ENCODE results near the gene CHAF1A.
A peak's percentile ranks its signal among the peaks of the same experiment; 100 is the strongest.

The CHAF1A gene

DNA sequence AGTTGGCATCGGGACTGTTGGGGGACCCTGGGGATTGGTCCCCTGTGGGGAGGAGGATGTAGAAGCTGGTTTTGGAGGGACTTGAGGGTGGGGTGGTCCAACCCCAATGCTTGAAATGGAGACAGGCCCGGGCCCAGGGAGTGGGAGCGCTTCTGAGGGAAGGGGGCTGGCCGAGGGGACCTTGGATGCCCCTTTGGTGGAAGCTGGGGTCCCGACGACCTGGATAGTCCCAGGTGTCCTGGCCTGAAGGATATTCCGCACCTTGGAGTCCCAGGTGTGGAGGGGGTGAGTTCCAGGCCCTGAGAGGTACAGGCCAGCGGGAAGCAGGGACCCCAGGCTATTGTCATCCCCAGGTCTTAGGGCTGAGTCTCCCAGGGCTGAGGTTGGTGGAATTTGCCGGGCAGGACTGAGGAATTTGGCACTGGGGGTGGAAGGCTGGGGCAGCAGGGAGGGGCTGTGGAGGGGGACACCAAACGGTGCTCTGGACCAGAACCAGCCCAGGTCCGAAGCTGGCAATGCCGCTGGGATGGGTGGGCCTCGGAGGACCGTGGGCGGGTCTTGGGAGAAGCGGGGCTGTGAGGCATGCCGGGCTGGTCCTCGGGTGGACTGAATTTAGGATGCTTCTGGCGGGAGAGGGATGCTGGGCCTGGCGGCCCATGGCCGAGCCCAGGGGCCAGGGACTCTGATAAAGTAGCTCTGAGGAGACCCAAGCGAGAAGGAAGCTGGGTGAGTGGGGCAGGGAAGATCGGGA is 71.5 kb downstream of the CHAF1A start:
- FAIRE-seq (peak; percentile 43), DNase-seq (ENCODE audit: insufficient read length, low spot score) (no peak)
- TF ChIP-seq TAF1 (IDR thresholded peaks at IDR 0.05; ENCODE audit: low read depth, low read length) (no peak), POLR2AphosphoS5 (IDR thresholded peaks at IDR 0.05; ENCODE audit: low read depth, low read length) (no peak), POU2F2 (IDR thresholded peaks at IDR 0.05; ENCODE audit: low read depth, low read length) (no peak), SPI1 (IDR thresholded peaks at IDR 0.05; ENCODE audit: low read depth, low read length) (no peak), PAX5 (IDR thresholded peaks at IDR 0.05; ENCODE audit: insufficient read depth, low read length, severe bottlenecking) (no peak), POLR2A (IDR thresholded peaks at IDR 0.05; ENCODE audit: low read depth, low read length) (no peak)

DNA sequence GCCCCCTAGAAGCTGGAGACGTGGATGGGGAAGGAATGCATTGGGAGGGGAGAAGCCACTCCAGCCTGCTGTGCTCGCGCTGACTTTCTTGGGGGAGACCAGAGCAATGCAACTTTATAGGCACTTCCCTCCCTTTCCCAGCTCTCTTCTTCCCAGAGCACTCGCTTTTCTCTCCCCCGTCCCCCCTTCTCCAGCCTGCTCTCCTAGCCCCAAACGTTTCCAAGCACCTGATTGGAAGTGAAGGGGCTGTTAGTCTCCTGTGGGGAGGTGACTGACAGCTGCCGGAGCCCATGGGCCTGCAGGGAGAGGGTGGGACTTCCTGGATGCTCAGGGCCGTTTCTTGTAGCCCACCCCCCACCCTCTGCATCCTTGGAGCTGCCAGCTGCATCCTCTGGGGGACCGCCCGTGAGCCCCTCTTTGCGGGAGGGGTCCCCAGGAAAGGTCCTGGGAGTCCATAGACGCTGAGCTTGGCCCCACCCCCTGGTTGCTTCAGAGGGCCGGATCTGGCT is 72.1 kb downstream of the CHAF1A start:
- DNase-seq (ENCODE audit: insufficient read length, low spot score) = peak; percentile 85
- no peak for TF ChIP-seq POLR2A (IDR thresholded peaks at IDR 0.05; ENCODE audit: low read depth, low read length)
- no peak for TF ChIP-seq SPI1 (IDR thresholded peaks at IDR 0.05; ENCODE audit: low read depth, low read length)
- TF ChIP-seq PAX5 (IDR thresholded peaks at IDR 0.05; ENCODE audit: insufficient read depth, low read length, severe bottlenecking) = no peak
- no peak for TF ChIP-seq POLR2AphosphoS5 (IDR thresholded peaks at IDR 0.05; ENCODE audit: low read depth, low read length)
- peak; percentile 94 for FAIRE-seq

DNA sequence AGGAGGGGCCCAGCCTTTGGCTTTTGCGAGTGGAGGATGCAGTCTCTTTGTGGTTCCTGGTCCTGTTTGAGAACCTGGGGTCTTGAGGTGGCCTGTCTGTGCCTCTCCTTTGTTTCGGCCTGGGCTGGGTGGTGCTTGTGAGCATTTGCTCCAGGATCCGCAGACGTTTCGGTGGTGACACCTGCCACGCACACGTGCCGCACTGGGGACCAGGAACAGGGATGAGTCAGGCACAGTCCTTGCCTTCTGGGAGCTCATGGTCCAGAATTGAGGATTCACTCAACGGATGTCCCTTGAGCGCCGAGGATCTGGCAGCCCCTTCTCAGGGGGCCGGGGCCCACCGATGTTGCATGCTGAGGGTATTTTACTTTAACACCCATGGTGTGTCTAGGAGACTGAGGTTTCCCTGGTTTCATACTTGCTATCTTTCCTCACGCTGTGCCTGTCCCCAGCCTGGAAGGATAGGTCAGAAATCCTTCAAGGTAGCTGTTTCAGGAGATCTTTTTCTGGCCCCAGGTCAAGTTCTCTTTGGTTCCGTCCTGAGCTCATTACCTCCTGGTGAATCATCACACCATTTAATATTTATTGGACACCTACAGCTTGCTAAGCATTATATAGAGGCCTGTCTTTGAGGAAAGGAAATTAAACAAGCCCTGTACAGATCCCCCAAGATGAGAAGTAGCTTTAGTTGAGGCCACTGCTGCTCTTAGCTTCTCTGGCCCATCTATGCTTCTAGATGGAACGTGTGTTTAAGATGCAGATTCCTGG is 74.8 kb downstream of the CHAF1A start:
- no peak for TF ChIP-seq SPI1 (IDR thresholded peaks at IDR 0.05; ENCODE audit: low read depth, low read length)
- no peak for TF ChIP-seq TAF1 (IDR thresholded peaks at IDR 0.05; ENCODE audit: low read depth, low read length)
- no peak for TF ChIP-seq POLR2A (IDR thresholded peaks at IDR 0.05; ENCODE audit: low read depth, low read length)
- no peak for TF ChIP-seq POLR2AphosphoS5 (IDR thresholded peaks at IDR 0.05; ENCODE audit: low read depth, low read length)
- no peak for TF ChIP-seq POU2F2 (IDR thresholded peaks at IDR 0.05; ENCODE audit: low read depth, low read length)
- TF ChIP-seq PAX5 (IDR thresholded peaks at IDR 0.05; ENCODE audit: insufficient read depth, low read length, severe bottlenecking) = no peak
- DNase-seq (ENCODE audit: insufficient read length, low spot score) (no peak), FAIRE-seq (no peak)

DNA sequence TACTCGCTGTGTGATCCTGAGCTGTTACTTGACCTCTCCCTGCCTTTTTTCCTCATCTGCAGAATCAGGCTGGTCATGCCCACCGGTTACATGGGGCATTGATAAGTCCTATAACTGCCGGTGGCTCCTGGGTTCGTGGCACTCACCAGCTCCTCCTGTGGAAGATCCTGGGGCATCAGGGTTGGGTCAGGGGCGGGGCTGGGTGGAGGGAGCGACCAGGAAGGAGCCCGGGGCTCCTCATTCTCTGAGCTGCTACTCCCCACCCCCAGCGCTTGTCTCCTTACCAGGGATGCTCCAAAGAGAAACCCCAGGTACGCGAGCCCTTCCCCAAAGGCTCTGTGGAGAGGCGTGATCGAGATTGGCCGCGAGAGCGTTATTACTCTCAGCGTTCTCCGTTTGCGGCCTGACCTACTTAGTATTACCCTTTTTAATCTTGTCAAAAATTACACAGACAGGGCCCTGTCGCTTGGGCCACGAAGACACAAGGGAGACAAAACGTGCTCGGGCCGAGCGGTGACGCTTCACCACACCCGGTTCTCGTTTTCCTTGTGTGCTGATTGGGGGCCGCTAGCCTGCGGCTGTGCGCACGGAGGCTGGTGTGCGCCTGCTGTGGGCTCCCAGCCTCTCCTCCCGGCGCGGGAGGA is 80.4 kb downstream of the CHAF1A start:
- DNase-seq (ENCODE audit: insufficient read length, low spot score) (no peak), FAIRE-seq (no peak)
- TF ChIP-seq POU2F2 (IDR thresholded peaks at IDR 0.05; ENCODE audit: low read depth, low read length) (no peak), PAX5 (IDR thresholded peaks at IDR 0.05; ENCODE audit: insufficient read depth, low read length, severe bottlenecking) (no peak), POLR2A (IDR thresholded peaks at IDR 0.05; ENCODE audit: low read depth, low read length) (no peak), SPI1 (IDR thresholded peaks at IDR 0.05; ENCODE audit: low read depth, low read length) (no peak), POLR2AphosphoS5 (IDR thresholded peaks at IDR 0.05; ENCODE audit: low read depth, low read length) (no peak), TAF1 (IDR thresholded peaks at IDR 0.05; ENCODE audit: low read depth, low read length) (no peak)

DNA sequence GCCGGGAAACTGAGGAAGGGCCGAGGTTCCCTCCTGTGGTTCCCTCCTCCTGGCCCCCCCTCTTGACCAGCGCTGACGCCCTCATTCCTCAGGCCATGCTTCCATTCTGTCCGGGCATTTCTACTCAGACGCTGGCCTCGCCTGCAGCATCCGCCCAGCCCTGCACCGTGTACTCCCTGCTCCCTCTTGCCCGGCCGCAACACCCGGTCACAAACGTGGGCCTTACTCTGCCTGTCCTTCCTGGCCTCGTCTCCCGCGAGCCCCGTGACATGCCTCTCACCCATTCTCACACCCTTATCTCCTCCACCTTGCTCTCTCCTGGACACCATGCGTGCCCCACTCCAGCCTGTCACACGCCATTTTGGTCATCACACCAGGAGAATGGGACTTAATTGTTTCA is 80.9 kb downstream of the CHAF1A start:
- no peak for FAIRE-seq
- no peak for TF ChIP-seq POU2F2 (IDR thresholded peaks at IDR 0.05; ENCODE audit: low read depth, low read length)
- TF ChIP-seq SPI1 (IDR thresholded peaks at IDR 0.05; ENCODE audit: low read depth, low read length) = no peak
- TF ChIP-seq POLR2AphosphoS5 (IDR thresholded peaks at IDR 0.05; ENCODE audit: low read depth, low read length) = no peak
- TF ChIP-seq PAX5 (IDR thresholded peaks at IDR 0.05; ENCODE audit: insufficient read depth, low read length, severe bottlenecking) = no peak
- DNase-seq (ENCODE audit: insufficient read length, low spot score) = no peak

DNA sequence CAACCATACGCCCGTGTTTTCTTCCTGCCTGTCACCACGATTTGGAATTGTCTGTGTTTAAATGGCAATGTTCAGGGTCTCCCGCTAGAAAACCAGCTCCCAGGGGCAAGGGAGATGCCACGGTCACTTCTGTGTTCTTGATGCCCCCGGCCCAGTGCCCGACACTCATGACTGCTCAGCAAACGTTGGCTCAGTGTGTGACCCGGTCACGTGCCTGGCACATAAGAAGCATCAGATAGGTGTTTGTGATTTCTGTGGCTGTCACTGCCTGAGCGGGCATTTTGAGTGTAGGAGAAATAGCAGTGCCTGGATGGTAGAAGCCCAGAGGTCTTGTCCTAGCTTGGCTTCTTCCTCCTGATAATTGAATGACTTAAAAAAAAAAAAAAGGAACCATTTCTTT is 85.1 kb downstream of the CHAF1A start:
- DNase-seq (ENCODE audit: insufficient read length, low spot score) (no peak), FAIRE-seq (no peak)
- TF ChIP-seq TAF1 (IDR thresholded peaks at IDR 0.05; ENCODE audit: low read depth, low read length) = no peak
- no peak for TF ChIP-seq PAX5 (IDR thresholded peaks at IDR 0.05; ENCODE audit: insufficient read depth, low read length, severe bottlenecking)
- no peak for TF ChIP-seq POLR2AphosphoS5 (IDR thresholded peaks at IDR 0.05; ENCODE audit: low read depth, low read length)
- TF ChIP-seq POLR2A (IDR thresholded peaks at IDR 0.05; ENCODE audit: low read depth, low read length) = no peak
- no peak for TF ChIP-seq POU2F2 (IDR thresholded peaks at IDR 0.05; ENCODE audit: low read depth, low read length)
- TF ChIP-seq SPI1 (IDR thresholded peaks at IDR 0.05; ENCODE audit: low read depth, low read length) = no peak

DNA sequence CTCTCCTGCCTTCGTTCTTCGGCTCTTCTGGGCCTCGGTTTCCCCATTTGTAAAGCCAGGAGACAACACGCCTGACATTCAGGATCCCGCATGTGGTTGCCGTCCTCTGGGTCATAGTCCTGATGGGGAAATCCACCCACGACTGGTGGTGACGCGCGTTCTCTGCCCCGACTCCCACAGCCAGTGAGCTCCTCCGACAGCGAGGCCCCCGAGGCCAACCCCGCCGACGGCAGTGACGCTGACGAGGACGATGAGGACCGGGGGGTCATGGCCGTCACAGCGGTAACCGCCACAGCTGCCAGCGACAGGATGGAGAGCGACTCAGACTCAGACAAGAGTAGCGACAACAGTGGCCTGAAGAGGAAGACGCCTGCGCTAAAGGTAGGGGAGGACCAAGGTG is 86.1 kb downstream of the CHAF1A start:
- FAIRE-seq (no peak), DNase-seq (ENCODE audit: insufficient read length, low spot score) (no peak)
- TF ChIP-seq PAX5 (IDR thresholded peaks at IDR 0.05; ENCODE audit: insufficient read depth, low read length, severe bottlenecking) (no peak), POLR2AphosphoS5 (IDR thresholded peaks at IDR 0.05; ENCODE audit: low read depth, low read length) (no peak), SPI1 (IDR thresholded peaks at IDR 0.05; ENCODE audit: low read depth, low read length) (no peak), TAF1 (IDR thresholded peaks at IDR 0.05; ENCODE audit: low read depth, low read length) (no peak), POU2F2 (IDR thresholded peaks at IDR 0.05; ENCODE audit: low read depth, low read length) (no peak), POLR2A (IDR thresholded peaks at IDR 0.05; ENCODE audit: low read depth, low read length) (no peak)

DNA sequence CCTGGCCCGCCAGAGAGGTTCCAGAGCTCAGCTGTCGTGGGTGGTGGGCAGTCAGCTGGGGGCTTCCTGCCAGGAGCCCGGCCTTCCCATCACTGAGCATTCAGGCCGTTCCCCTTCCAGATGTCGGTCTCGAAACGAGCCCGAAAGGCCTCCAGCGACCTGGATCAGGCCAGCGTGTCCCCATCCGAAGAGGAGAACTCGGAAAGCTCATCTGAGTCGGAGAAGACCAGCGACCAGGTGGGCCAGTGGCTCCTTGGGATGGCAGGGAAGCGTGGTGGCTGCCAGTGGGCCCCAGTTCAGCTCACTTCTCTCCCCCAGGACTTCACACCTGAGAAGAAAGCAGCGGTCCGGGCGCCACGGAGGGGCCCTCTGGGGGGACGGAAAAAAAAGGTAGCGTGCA is 89.0 kb downstream of the CHAF1A start:
- TF ChIP-seq POLR2AphosphoS5 (IDR thresholded peaks at IDR 0.05; ENCODE audit: low read depth, low read length) (no peak), POLR2A (IDR thresholded peaks at IDR 0.05; ENCODE audit: low read depth, low read length) (no peak), SPI1 (IDR thresholded peaks at IDR 0.05; ENCODE audit: low read depth, low read length) (no peak), TAF1 (IDR thresholded peaks at IDR 0.05; ENCODE audit: low read depth, low read length) (no peak), POU2F2 (IDR thresholded peaks at IDR 0.05; ENCODE audit: low read depth, low read length) (no peak), PAX5 (IDR thresholded peaks at IDR 0.05; ENCODE audit: insufficient read depth, low read length, severe bottlenecking) (no peak)
- FAIRE-seq = no peak
- no peak for DNase-seq (ENCODE audit: insufficient read length, low spot score)

All from GM12891 (cell line).